GM13977 (cell line): ENCODE measurements around the gene RUVBL1.

Source experiments
- DNase-seq: peaks from one replicate; pipeline ENCODE4 v3.0.0; 2012; ENCODE audit warnings: low spot score
- CTCF ChIP-seq: IDR thresholded peaks from 2 replicates; pipeline ENCODE4 v1.5.1; 2012; ENCODE audit warnings: mild to moderate bottlenecking, control low read depth; ENCODE audit not compliant: insufficient read depth; ENCODE audit errors: extremely low read depth, missing control alignments
- in situ Hi-C: fragments of 300-500 bp; cut with MboI; formaldehyde crosslinking; loops from one replicate; pipeline ENCODE4 v1.12.0; 2022; ENCODE audit warnings: low sequenced_read_pairs, low pct_unique_long_range_greater_than_20kb, mixed read lengths, inconsistent platforms; ENCODE audit not compliant: unreplicated experiment

The RUVBL1 gene

DNA sequence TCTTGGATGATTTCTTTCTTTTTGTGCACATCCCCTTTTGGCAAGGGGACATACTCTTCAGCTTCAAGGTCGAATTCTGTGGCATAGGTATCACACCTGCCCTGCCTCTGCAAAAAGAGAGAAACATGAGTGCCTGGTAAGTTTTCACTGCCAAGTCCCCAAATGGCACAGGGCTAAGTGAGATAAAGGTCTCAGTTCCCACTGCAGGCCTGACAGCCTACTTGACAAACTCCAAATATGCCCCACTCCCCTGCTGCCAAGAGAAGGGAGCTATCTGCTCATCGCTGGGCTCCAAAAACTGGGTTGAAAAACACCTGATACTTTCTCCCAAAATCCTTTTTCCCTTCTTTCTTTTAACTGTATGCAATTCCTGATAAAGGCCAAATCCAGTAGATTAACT, 23.0 kb downstream of the RUVBL1 start:
- in situ Hi-C loops: no loop called here
- TF ChIP-seq CTCF: no peak
- no peak for DNase-seq

DNA sequence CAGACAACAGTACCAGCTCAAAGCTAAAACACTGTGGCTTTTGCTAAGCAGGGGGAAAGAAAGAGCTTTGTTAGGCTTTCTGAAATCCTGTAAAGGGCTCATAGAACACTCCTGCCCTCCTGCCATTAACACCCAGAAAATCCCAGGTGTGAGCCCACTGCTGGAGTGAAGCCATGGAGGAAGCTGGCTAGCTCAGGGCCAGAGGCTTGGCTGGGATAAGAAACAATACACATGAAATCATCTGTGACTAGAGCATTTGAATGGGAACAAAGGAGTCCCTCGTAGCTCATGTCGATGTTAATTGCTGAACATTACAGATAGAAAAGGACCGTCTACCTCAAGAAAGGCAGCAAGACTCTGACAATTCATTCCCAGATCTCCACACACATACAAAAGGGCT, 23.5 kb downstream of the RUVBL1 start:
- no peak for DNase-seq
- in situ Hi-C loops: no loop called here
- no peak for TF ChIP-seq CTCF

GRCh38 chr3:128098234-128098633, 25.4 kb downstream of the RUVBL1 start:
- no peak for TF ChIP-seq CTCF
- DNase-seq: no peak
- in situ Hi-C loops: loop anchor here (25.0 kb wide), 2 partner anchors 389 to 514 kb away; partner anchors contain the start of gene GATA2

GRCh38 chr3:128095222-128095703, 28.3 kb downstream of the RUVBL1 start:
- in situ Hi-C loops: loop anchor here (25.0 kb wide), 2 partner anchors 392 to 517 kb away; partner anchors contain the start of gene GATA2
- DNase-seq: peak; percentile 80
- peak; percentile 88 for TF ChIP-seq CTCF

DNA sequence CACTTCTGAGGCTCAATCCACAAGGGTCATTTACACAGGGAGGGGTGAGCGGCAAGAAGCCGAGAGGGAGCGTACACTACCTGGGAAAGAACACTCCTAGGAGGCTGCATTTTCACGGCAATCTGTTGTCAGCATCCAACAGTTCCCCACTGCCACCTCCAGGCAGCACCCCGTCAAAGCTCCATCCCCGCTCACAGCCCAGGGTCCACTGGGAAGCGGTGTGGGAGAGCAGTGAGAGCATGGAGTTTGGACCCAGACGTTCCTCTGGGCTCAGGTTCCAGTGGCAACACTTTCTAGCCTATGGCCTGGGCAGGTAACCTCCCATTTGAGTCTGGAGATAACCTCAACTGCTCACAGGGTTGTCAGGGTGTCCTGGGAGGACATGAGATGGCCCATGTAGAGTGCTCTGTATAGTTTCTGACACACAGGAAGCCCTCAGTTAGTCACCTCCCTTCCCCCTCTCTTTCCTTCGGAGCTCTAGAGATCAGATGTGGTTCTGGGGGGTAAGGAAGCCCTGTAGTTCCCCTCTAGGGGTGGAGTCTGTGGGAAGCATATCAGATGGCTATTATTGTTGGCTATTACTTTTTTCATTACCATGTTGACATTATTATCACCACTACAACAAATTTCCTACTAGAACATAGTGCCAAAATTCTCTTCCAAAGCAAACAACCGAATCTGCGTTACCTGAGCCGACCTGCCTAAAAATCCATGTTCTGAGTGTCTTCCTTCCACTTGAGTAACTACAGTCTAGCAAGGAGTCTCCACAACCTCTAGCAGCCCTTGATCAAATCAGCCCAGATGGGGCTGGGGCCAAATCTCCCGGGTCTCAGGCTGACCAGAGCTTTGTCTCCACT, 29.1 kb downstream of the RUVBL1 start:
- in situ Hi-C loops: loop anchor here (25.0 kb wide), 2 partner anchors 393 to 518 kb away; partner anchors contain the start of gene GATA2
- no peak for DNase-seq
- no peak for TF ChIP-seq CTCF

- no peak for TF ChIP-seq CTCF
- no peak for DNase-seq
- in situ Hi-C loops: loop anchor here (25.0 kb wide), 2 partner anchors 396 to 521 kb away; partner anchors contain the start of gene GATA2
These were observed 32.0 kb downstream of the RUVBL1 start for GRCh38 chr3:128091586-128091985.
